Measurements from ENCODE around the gene AGAP1.

GRCh38 chr2:236028066-236028465 lies 534.2 kb downstream of the AGAP1 start:
- TF ChIP-seq POLR2AphosphoS5 (IDR thresholded peaks at IDR 0.05; ENCODE audit: low read depth, low read length), result no peak
- no peak for TF ChIP-seq POLR2A (IDR thresholded peaks at IDR 0.05; ENCODE audit: low read depth, low read length)

All from GM12892 (cell line).